Panc1 (cell line): ENCODE data around the gene GABRE. TPM values are rescaled to one million over a fixed set of nuclear protein-coding genes. Genes with fewer than 3 reads are reported as not detected.

Experiments
- ATAC-seq: fragments of 200-7000 bp; cut with Tn5 transposase; 2 replicates; pipeline ENCODE4 v1.9.1; 2020; ENCODE audit warnings: mild to moderate bottlenecking, moderate library complexity
- BruUV-seq: library from RNA; stranded (reverse); fragments of 400-500 nt; replicated peaks from 2 replicates; lab custom pipeline; 2021; lab: Mats Ljungman, UMichigan
- CTCF ChIA-PET: fragments of 300-600 bp; sonication (Branson Sonifier 250); formaldehyde crosslinking; loops from one replicate; lab custom pipeline; 2022; ENCODE audit warnings: antibody characterized with exemption; lab: Charles Lee
- POLR2A ChIA-PET: fragments of 300-600 bp; sonication (Branson Sonifier 250); formaldehyde crosslinking; loops from one replicate; lab custom pipeline; 2022; ENCODE audit warnings: antibody characterized with exemption; lab: Charles Lee
- DNase-seq: peaks from one replicate; pipeline ENCODE4 v3.0.0-alpha.2; 2010; ENCODE audit warnings: low read depth, low spot score
- H3K27ac ChIP-seq: 2 replicates; pipeline ENCODE4 v1.5.1; 2011; ENCODE audit warnings: mild to moderate bottlenecking, low read length, inconsistent platforms
- H3K27me3 ChIP-seq: fragments of 200-500 bp; sonication (Bioruptor generic); 2 replicates; pipeline ENCODE4 v1.6.0; 2014; ENCODE audit warnings: low read length, inconsistent platforms; ENCODE audit not compliant: control insufficient read depth, insufficient read depth
- H3K36me3 ChIP-seq: fragments of 200-500 bp; sonication (Bioruptor generic); 2 replicates; pipeline ENCODE4 v1.5.1; 2014; ENCODE audit warnings: inconsistent platforms, mild to moderate bottlenecking, low read length, moderate library complexity; ENCODE audit not compliant: control insufficient read depth, insufficient read depth
- H3K4me1 ChIP-seq: 2 replicates; pipeline ENCODE4 v1.5.1; 2011; ENCODE audit warnings: inconsistent platforms, mild to moderate bottlenecking, low read length, moderate library complexity; ENCODE audit not compliant: control insufficient read depth, insufficient read depth
- H3K4me3 ChIP-seq, 2 experiments: 2 replicates each; pipeline ENCODE4 v1.5.1; 2011 to 2012; ENCODE audit warnings: low read depth in 2 of 2, low read length in 2 of 2, mild to moderate bottlenecking in 2 of 2, inconsistent platforms in 1 of 2, moderate library complexity in 1 of 2
- H3K9me3 ChIP-seq: fragments of 200-500 bp; sonication (Bioruptor generic); 2 replicates; pipeline ENCODE4 v1.5.1; 2014; ENCODE audit warnings: low read depth, mild to moderate bottlenecking, inconsistent platforms, low read length, moderate library complexity; ENCODE audit not compliant: control insufficient read depth, insufficient read depth
- POLR2AphosphoS5 ChIP-seq: IDR thresholded peaks from 2 replicates; pipeline ENCODE4 v1.6.1; 2012; ENCODE audit warnings: mild to moderate bottlenecking, low read depth, low read length, moderate library complexity
- SIN3A ChIP-seq: IDR thresholded peaks from 2 replicates; pipeline ENCODE4 v1.6.1; 2012; ENCODE audit warnings: low read depth, mild to moderate bottlenecking, low read length, moderate library complexity, borderline replicate concordance; ENCODE audit not compliant: insufficient read depth
- TCF7L2 ChIP-seq: IDR thresholded peaks from 2 replicates; pipeline ENCODE4 v1.6.1; 2011; ENCODE audit warnings: mild to moderate bottlenecking, low read depth, low read length, inconsistent platforms
- in situ Hi-C: cut with HindIII; loops from 2 replicates; pipeline ENCODE4 v1.10.0; 2016; ENCODE audit warnings: low sequenced_read_pairs, low pct_unique_long_range_greater_than_20kb
- intact Hi-C: fragments of 100-400 bp; cut with micrococcal nuclease; formaldehyde crosslinking; loops from one replicate; pipeline ENCODE4 v1.10.0; 2022; ENCODE audit not compliant: unreplicated experiment
- total RNA-seq: library from RNA; stranded (reverse); gene quantifications from one replicate; pipeline ENCODE4 v1.2.1, GENCODE V29; 2021; ENCODE audit not compliant: unreplicated experiment
- TF ChIP-seq, protein P1 (sequence below), 2 experiments: IDR thresholded peaks; 2 replicates each; pipeline ENCODE4 v1.6.1; 2011 to 2012; ENCODE audit warnings: low read depth in 2 of 2, control low read depth in 1 of 2, low read length in 1 of 2, mild to moderate bottlenecking in 1 of 2, moderate library complexity in 1 of 2; ENCODE audit not compliant: insufficient read depth in 1 of 2
- TF ChIP-seq, protein P2 (sequence below): fragments of 450-650 bp; IDR thresholded peaks from 2 replicates; pipeline ENCODE4 v1.5.1; 2017; ENCODE audit warnings: mild to moderate bottlenecking

The GABRE gene
- total RNA-seq, 1 experiment from 2014 or later: 0.18 TPM

DNA sequence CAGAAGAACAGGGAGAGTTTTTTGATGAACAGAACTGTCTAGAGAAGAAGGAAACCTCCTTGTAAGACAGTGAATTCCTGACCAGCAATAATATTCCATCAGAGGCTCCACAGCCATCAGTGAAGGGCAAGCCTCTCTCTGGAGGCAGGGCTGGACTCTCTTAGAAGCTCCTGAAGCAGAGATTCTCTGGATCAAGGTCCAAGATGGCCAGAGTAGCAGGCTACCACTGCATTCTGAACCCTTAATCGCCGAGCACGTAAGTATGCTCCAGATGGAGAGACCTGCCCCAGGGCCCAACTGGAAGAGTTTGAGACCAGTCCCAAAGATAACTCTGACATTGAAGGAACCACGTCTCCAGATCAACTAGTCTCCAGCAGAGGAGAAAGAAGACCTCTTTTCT is 16.4 kb downstream of the GABRE start:
- Histone ChIP-seq H3K27ac (no peak overlapping the region), H3K4me3 (no peak overlapping the region), H3K27me3 (no peaks in the 10 kb centered on the region), H3K36me3 (no peaks in the 10 kb centered on the region), H3K9me3 (no peaks in the 10 kb centered on the region), H3K4me1 (no peaks in the 10 kb centered on the region; the same call in 1 of the 2 replicates)
- in situ Hi-C loops: no loop called here
- ChIA-PET POLR2A (no interaction called here), CTCF (no interaction called here)
- TF ChIP-seq SIN3A (no peak), POLR2AphosphoS5 (no peak), TCF7L2 (no peak)
- TF ChIP-seq, protein P1, sequence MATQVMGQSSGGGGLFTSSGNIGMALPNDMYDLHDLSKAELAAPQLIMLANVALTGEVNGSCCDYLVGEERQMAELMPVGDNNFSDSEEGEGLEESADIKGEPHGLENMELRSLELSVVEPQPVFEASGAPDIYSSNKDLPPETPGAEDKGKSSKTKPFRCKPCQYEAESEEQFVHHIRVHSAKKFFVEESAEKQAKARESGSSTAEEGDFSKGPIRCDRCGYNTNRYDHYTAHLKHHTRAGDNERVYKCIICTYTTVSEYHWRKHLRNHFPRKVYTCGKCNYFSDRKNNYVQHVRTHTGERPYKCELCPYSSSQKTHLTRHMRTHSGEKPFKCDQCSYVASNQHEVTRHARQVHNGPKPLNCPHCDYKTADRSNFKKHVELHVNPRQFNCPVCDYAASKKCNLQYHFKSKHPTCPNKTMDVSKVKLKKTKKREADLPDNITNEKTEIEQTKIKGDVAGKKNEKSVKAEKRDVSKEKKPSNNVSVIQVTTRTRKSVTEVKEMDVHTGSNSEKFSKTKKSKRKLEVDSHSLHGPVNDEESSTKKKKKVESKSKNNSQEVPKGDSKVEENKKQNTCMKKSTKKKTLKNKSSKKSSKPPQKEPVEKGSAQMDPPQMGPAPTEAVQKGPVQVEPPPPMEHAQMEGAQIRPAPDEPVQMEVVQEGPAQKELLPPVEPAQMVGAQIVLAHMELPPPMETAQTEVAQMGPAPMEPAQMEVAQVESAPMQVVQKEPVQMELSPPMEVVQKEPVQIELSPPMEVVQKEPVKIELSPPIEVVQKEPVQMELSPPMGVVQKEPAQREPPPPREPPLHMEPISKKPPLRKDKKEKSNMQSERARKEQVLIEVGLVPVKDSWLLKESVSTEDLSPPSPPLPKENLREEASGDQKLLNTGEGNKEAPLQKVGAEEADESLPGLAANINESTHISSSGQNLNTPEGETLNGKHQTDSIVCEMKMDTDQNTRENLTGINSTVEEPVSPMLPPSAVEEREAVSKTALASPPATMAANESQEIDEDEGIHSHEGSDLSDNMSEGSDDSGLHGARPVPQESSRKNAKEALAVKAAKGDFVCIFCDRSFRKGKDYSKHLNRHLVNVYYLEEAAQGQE (IDR thresholded peaks at IDR 0.05; ENCODE audit: insufficient read depth in 1 of 2, low read depth in 2 of 2, low read length in 1 of 2): no peak
- TF ChIP-seq, protein P2, sequence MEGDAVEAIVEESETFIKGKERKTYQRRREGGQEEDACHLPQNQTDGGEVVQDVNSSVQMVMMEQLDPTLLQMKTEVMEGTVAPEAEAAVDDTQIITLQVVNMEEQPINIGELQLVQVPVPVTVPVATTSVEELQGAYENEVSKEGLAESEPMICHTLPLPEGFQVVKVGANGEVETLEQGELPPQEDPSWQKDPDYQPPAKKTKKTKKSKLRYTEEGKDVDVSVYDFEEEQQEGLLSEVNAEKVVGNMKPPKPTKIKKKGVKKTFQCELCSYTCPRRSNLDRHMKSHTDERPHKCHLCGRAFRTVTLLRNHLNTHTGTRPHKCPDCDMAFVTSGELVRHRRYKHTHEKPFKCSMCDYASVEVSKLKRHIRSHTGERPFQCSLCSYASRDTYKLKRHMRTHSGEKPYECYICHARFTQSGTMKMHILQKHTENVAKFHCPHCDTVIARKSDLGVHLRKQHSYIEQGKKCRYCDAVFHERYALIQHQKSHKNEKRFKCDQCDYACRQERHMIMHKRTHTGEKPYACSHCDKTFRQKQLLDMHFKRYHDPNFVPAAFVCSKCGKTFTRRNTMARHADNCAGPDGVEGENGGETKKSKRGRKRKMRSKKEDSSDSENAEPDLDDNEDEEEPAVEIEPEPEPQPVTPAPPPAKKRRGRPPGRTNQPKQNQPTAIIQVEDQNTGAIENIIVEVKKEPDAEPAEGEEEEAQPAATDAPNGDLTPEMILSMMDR: no peak
- intact Hi-C loops: no loop called here
- no TSS peak for BruUV-seq
- DNase-seq (no peak), ATAC-seq (no peak)

DNA sequence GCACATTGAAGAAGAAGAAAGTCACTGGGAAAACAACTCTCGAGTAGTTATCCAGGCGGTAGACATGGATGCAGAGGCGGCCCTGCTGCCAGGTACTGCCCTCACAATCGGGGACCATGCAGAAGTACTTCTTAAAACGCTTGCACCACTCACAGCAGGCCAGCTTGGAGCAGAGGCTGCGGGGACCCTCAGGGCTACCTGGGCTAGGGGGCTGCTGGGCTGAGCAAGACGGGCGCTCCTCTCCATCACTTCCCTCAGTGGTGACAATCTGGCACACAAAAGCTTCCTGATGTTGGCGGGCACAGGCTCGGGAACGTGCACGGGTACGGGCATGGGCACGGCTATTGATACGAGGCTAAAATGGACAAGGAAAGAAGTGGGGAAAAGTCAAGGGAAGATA is 19.7 kb downstream of the GABRE start:
- Histone ChIP-seq H3K9me3 (no peaks in the 10 kb centered on the region), H3K4me1 (no peaks in the 10 kb centered on the region), H3K4me3 (no peak overlapping the region), H3K27me3 (no peaks in the 10 kb centered on the region), H3K27ac (no peak overlapping the region), H3K36me3 (no peaks in the 10 kb centered on the region)
- ChIA-PET CTCF (no interaction called here), POLR2A (no interaction called here)
- TF ChIP-seq POLR2AphosphoS5: no peak
- TF ChIP-seq, protein P2: no peak
- no peak for TF ChIP-seq TCF7L2
- TF ChIP-seq, protein P1 (IDR thresholded peaks at IDR 0.05; ENCODE audit: insufficient read depth in 1 of 2, low read depth in 2 of 2, low read length in 1 of 2): no peak
- no peak for TF ChIP-seq SIN3A
- BruUV-seq: no TSS peak
- DNase-seq (no peak), ATAC-seq (no peak)
- in situ Hi-C loops: no loop called here
- intact Hi-C loops: no loop called here
